ENCODE results near the gene AKAP3.

AKAP3 gene

DNA sequence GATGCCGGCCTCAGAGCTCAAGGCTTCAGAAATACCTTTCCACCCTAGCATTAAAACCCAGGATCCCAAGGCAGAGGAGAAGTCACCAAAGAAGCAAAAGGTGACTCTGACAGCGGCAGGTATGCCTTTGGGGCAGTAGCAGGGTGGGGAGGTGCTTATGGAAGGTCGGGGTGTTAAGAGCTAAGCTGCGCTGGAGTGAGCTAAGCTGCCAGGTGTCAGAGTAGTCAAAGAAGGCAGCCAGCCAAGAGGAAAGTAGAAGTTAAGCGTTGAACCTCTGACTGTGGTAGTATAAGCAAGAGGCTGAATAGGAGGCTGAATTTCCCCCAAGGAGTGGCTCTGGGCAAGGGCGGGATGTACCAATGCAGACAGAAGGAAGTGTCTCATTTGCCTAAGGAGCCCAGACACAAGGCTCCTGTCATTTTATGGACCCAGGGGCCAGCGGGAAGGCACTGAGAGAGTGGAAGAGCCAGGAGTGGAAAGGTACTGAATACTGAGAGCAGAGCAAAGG is 57.6 kb downstream of the AKAP3 start:
- DNase-seq = no peak

DNA sequence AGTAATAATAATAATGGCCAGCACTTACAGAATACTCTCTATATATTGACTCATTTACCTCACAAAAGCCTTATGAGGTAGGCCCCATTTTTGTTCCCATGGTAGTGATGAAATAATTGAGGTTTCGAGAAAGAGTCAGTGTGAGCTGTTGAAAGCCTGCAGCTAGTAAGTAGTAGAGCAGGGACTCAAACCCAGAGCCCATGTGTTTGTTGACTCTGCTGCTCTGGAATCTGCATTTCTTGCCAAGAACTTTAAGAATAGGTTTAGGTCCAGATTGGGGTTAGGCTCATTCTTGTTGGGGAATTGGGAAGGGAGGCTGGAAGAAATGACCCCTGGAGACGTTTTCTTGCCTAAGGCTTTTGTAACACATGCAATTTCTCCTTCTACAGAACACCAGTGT is 58.9 kb downstream of the AKAP3 start:
- DNase-seq = no peak

GRCh38 chr12:4588916-4589315 is 59.9 kb downstream of the AKAP3 start:
- no peak for DNase-seq

- DNase-seq = no peak
These were observed 61.7 kb downstream of the AKAP3 start for GRCh38 chr12:4587108-4587507.

DNA sequence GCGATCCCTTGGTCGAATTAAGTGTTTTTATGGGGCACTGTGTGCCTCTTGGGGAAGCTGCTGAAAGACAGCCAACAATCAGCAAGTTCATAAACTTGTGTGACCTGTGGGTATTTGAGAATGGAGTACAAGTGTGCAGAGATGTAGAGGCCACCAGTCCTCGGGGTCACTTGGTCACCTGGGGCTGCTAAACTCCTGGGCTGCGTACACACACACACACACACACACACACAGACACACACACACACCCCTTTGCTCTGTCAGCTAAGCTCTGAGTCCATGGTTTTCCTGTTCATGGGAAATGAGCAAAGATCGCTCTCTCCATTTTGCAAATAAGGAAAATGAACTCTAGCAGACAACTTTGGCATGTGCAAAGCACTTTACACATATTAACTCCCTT is 62.4 kb downstream of the AKAP3 start:
- no peak for DNase-seq

DNA sequence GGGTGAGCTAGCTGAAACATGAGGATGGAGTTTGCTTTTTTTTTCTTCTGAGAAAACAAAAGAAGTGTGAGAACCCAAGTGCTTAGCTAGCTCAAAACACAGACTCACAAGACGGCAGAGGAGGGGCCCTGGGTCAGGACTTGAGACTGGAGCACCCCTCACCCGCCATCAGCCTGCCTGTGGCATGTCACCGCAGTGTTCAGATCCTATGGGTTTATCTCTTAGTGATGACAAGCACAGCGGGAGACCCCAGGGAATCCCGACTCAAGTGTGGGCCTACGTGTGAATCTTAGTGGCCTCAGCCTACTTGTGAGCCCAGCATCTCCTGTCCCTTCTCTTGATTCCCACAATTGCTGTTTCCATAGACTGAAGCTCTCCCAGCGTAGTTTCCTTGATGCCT is 64.0 kb downstream of the AKAP3 start:
- no peak for DNase-seq

- no peak for DNase-seq
These were observed 64.6 kb downstream of the AKAP3 start for GRCh38 chr12:4584281-4584680.

DNA sequence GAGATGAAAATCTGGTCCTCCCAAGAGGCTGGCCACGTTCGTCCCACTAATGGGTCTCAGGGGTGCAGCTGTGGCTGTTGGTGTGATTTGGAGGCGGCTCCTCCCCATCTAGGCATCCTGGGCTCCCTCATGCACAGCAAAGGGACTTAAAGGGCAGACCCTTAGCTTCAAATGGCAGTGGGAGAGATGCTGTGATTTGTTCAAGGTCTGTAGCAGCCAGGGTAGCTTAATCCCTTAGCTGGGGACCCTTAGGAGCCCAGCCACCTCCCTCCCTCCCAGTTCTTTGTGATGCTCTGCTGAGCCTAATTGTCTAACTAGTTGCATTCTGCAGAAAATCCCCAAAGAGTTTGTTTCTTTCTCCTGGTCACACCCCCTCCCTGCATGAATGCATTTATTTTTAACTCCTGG is 68.6 kb downstream of the AKAP3 start:
- DNase-seq = no peak

DNA sequence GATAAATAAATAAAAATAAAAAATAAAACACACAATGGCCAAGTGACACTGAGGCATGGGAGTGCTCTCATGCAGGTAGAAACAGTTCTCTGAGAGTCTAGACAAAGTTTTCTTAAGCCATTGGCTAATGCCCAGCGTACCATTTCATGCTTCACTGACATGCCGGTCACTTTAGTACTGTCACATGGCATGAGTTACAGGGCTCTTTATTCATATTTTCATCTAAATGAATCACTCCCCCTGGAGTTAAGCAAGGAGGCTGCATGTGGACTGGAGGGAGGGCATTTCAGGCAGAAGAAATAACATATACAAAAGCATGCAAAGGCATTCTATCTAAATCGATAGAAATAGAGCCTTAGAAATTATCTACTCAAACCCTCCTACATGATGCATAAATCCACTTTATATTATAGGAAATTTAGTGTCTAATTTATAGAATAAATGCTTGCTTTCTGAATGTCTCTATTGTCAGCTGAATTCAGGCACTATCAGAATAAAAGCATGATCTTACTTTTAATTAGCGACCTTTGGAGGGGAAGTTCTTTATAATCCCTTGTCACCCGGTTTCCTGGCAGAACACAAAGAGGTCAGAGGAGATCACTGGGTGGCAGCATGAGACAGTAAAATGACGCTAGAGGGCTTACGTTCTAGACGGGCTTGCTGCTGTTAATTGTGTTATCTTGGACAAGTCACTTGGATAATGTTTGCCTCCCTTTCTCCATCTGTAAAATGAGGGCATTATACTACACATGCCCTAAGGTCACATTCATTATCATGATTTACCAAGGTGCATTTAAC is 69.3 kb downstream of the AKAP3 start:
- no peak for DNase-seq

DNA sequence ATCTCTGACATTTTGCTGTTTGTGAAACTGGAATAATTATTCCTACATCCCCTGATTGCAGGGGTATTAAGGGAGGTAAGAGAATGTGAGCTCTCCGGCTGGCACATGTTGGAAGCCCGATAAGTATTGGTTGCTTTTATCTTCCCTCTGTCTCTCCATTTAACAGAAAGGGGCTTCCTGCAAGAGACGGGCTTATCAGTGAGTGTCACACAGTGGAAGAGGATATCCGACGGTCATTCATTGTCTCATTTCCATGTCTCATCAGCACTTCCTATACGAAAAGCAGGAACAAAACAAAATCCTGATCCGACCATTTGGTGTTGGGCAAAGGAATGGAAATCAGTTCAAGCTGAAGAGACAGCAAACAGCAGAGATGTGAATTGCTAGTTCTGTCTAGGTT is 76.2 kb downstream of the AKAP3 start:
- DNase-seq = no peak

DNA sequence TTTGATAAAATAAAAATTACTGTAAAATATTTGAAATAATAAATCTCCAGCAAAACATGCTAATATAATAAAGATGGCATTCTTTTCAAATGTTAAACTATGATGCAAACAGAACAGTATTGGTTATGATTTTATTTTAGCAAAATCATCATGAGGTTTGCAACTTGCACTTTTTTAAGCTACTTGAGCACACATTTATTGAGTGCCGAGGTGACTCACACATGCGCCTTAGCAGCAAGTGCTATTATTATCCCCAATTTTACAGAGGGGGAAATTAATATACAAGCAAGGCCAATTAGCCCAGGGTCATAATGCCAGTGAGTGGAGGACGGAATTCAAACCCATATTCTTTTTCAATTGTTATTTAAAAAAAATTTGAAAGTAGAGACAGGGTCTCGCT is 79.6 kb downstream of the AKAP3 start:
- DNase-seq = no peak

- DNase-seq = no peak
These were observed 81.6 kb downstream of the AKAP3 start for GRCh38 chr12:4567073-4567881.

DNA sequence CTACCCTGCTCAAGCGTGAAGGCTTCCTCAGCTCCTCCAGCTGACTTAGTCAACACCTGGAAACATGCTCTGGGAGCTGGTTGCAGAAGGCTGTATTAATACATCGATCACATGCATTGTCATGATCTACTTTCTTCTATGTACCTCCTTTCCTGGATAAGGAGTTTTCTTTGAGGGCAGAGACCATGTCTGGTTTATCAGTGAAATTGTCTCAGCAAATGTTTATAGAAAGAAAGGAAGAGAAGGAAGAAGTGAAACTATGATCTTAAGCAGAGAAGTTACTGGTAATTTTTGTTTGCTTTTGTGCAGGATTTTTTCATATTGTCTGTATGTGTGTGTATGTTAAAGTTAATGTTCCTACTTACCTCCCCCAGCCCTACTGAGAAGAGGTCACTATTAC is 82.4 kb downstream of the AKAP3 start:
- DNase-seq = no peak

Measured in SW 1271 (cell line).